Measurements from ENCODE around the gene RAB1A. TPM values are rescaled to one million over a fixed set of nuclear protein-coding genes. Genes with fewer than 3 reads are reported as not detected.

The RAB1A gene
- total RNA-seq, 2 experiments from 2014 or later = 60.8 to 61.3 TPM

- H3K9me3 Mint-ChIP-seq = no peaks in the 10 kb centered on the region
- CTCF ChIA-PET = interaction anchor here (1.0 to 2.9 kb wide), 8 partner anchors 10 to 150 kb away, joined by 3 to 19 read pairs (median 4); partner anchors contain the start of genes CEP68 and RAB1A
- H3K4me3 Mint-ChIP-seq = no peak overlapping the region
- intact Hi-C loops (cut with micrococcal nuclease) = no loop called here
- peak; percentile 21 for DNase-seq
- peaks cover 5% of the 10 kb centered on the region for H3K36me3 Mint-ChIP-seq (ENCODE audit: low read depth)
- H3K27ac Mint-ChIP-seq = peak overlapping the region; percentile 91
- peaks cover 39% of the 10 kb centered on the region for H3K4me1 Mint-ChIP-seq (ENCODE audit: low read depth)
- H3K27me3 Mint-ChIP-seq (ENCODE audit: low read depth) = no peaks in the 10 kb centered on the region
Measured at GRCh38 chr2:65067806-65068553, 61.9 kb downstream of the RAB1A start.

GRCh38 chr2:65064728-65065552 lies 65.0 kb downstream of the RAB1A start:
- Mint-ChIP-seq H3K4me3 (no peak overlapping the region), H3K27ac (peak overlapping the region; percentile 47), H3K4me1 (ENCODE audit: low read depth) (peaks cover 32% of the 10 kb centered on the region), H3K27me3 (ENCODE audit: low read depth) (no peaks in the 10 kb centered on the region), H3K36me3 (ENCODE audit: low read depth) (no peaks in the 10 kb centered on the region), H3K9me3 (no peaks in the 10 kb centered on the region)
- CTCF ChIA-PET = interaction anchor here (0.7 to 5.2 kb wide), 39 partner anchors 9 to 509 kb away, joined by 3 to 63 read pairs (median 7); partner anchors contain the start of genes ACTR2, CEP68 and RAB1A
- peak; percentile 70 for DNase-seq
- intact Hi-C loops (cut with micrococcal nuclease) = loop anchor here (1.0 kb wide), 8 partner anchors 65 to 508 kb away; partner anchors contain the start of gene RAB1A

GRCh38 chr2:65062843-65063825 lies 66.8 kb downstream of the RAB1A start:
- DNase-seq = no peak
- H3K36me3 Mint-ChIP-seq (ENCODE audit: low read depth) = no peaks in the 10 kb centered on the region
- intact Hi-C loops (cut with micrococcal nuclease) = no loop called here
- CTCF ChIA-PET = interaction anchor here (0.6 to 5.2 kb wide), 9 partner anchors 9 to 507 kb away, joined by 3 to 63 read pairs (median 9); no protein-coding TSS in a partner anchor
- no peak overlapping the region for H3K4me3 Mint-ChIP-seq
- peaks cover 40% of the 10 kb centered on the region for H3K4me1 Mint-ChIP-seq (ENCODE audit: low read depth)
- no peak overlapping the region for H3K27ac Mint-ChIP-seq
- H3K27me3 Mint-ChIP-seq (ENCODE audit: low read depth) = no peaks in the 10 kb centered on the region
- no peaks in the 10 kb centered on the region for H3K9me3 Mint-ChIP-seq

DNA sequence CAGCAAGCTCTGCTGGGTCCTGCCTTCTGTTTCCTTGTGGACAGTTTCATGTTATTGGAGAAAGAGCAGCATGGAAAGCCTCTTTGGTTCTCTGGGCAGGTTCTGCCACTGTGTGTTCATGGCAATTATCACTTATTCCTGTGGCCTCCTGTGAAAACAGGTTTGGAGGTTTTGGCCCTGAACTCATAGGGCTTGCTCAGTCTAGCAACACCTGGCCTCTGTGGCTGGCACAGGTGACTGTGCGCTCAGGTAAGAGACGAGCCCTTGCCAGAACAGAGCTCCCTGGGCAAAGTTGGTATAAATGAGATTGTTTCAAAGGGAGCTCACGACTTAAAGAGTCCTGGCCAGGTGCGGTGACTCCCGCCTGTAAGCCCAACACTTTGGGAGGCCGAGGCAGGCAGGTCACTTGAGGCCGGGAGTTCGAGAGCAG lies 68.0 kb downstream of the RAB1A start:
- Mint-ChIP-seq H3K9me3 (no peaks in the 10 kb centered on the region), H3K4me1 (ENCODE audit: low read depth) (peaks cover 41% of the 10 kb centered on the region), H3K36me3 (ENCODE audit: low read depth) (no peaks in the 10 kb centered on the region), H3K27me3 (ENCODE audit: low read depth) (no peaks in the 10 kb centered on the region), H3K27ac (no peak overlapping the region), H3K4me3 (no peak overlapping the region)
- intact Hi-C loops (cut with micrococcal nuclease) = no loop called here
- DNase-seq = no peak
- CTCF ChIA-PET = interaction anchor here (0.6 to 5.2 kb wide), 4 partner anchors 26 to 511 kb away, joined by 3 to 63 read pairs (median 24); no protein-coding TSS in a partner anchor

GRCh38 chr2:65061146-65061909 lies 68.6 kb downstream of the RAB1A start:
- no peaks in the 10 kb centered on the region for H3K36me3 Mint-ChIP-seq (ENCODE audit: low read depth)
- H3K4me3 Mint-ChIP-seq = no peak overlapping the region
- intact Hi-C loops (cut with micrococcal nuclease) = no loop called here
- H3K4me1 Mint-ChIP-seq (ENCODE audit: low read depth) = peaks cover 42% of the 10 kb centered on the region
- no peak overlapping the region for H3K27ac Mint-ChIP-seq
- no peak for DNase-seq
- H3K9me3 Mint-ChIP-seq = no peaks in the 10 kb centered on the region
- CTCF ChIA-PET = interaction anchor here (0.6 to 5.2 kb wide), 3 partner anchors 108 to 511 kb away, joined by 3 to 63 read pairs (median 44); no protein-coding TSS in a partner anchor
- no peaks in the 10 kb centered on the region for H3K27me3 Mint-ChIP-seq (ENCODE audit: low read depth)

- H3K27me3 Mint-ChIP-seq (ENCODE audit: low read depth) = no peaks in the 10 kb centered on the region
- CTCF ChIA-PET = interaction anchor here (0.6 to 2.6 kb wide), 5 partner anchors 12 to 195 kb away, joined by 3 to 21 read pairs (median 4); no protein-coding TSS in a partner anchor
- H3K4me3 Mint-ChIP-seq = no peak overlapping the region
- no peaks in the 10 kb centered on the region for H3K9me3 Mint-ChIP-seq
- no peak overlapping the region for H3K27ac Mint-ChIP-seq
- intact Hi-C loops (cut with micrococcal nuclease) = no loop called here
- DNase-seq = no peak
- H3K36me3 Mint-ChIP-seq (ENCODE audit: low read depth) = no peaks in the 10 kb centered on the region
- peaks cover 42% of the 10 kb centered on the region for H3K4me1 Mint-ChIP-seq (ENCODE audit: low read depth)
Measured at GRCh38 chr2:65059071-65059470, 70.8 kb downstream of the RAB1A start.

GRCh38 chr2:65057391-65058052 lies 72.4 kb downstream of the RAB1A start:
- Mint-ChIP-seq H3K4me3 (peak overlapping the region; percentile 93), H3K9me3 (no peaks in the 10 kb centered on the region), H3K27ac (peak overlapping the region; percentile 57), H3K4me1 (ENCODE audit: low read depth) (peaks cover 51% of the 10 kb centered on the region), H3K36me3 (ENCODE audit: low read depth) (no peaks in the 10 kb centered on the region), H3K27me3 (ENCODE audit: low read depth) (no peaks in the 10 kb centered on the region)
- peak; percentile 77 for DNase-seq
- CTCF ChIA-PET = interaction anchor here (0.7 to 2.6 kb wide), 9 partner anchors 8 to 497 kb away, joined by 3 to 21 read pairs (median 3); no protein-coding TSS in a partner anchor
- intact Hi-C loops (cut with micrococcal nuclease) = loop anchor here (1.0 to 2.0 kb wide), 10 partner anchors 73 to 1469 kb away; partner anchors contain the start of genes ACTR2, AFTPH, MDH1 and RAB1A

- Mint-ChIP-seq H3K4me3 (peak overlapping the region; percentile 93), H3K36me3 (ENCODE audit: low read depth) (no peaks in the 10 kb centered on the region), H3K27me3 (ENCODE audit: low read depth) (no peaks in the 10 kb centered on the region), H3K27ac (peak overlapping the region; percentile 57), H3K9me3 (no peaks in the 10 kb centered on the region), H3K4me1 (ENCODE audit: low read depth) (peaks cover 51% of the 10 kb centered on the region)
- CTCF ChIA-PET = interaction anchor here (0.7 to 2.3 kb wide), 7 partner anchors 8 to 497 kb away, joined by 3 to 11 read pairs (median 5); no protein-coding TSS in a partner anchor
- intact Hi-C loops (cut with micrococcal nuclease) = loop anchor here (1.0 to 2.0 kb wide), 10 partner anchors 73 to 1468 kb away; partner anchors contain the start of genes ACTR2, AFTPH, MDH1 and RAB1A
- DNase-seq = no peak
Measured at GRCh38 chr2:65057054-65057375, 72.9 kb downstream of the RAB1A start.

- Mint-ChIP-seq H3K4me1 (ENCODE audit: low read depth) (peaks cover 51% of the 10 kb centered on the region), H3K4me3 (peak within 1 kb of the TSS; percentile 93), H3K9me3 (no peaks in the 10 kb centered on the region), H3K36me3 (ENCODE audit: low read depth) (no peaks in the 10 kb centered on the region), H3K27ac (peak within 1 kb of the TSS; percentile 67), H3K27me3 (ENCODE audit: low read depth) (no peaks in the 10 kb centered on the region)
- CTCF ChIA-PET = interaction anchor here (0.7 to 2.3 kb wide), 8 partner anchors 9 to 498 kb away, joined by 3 to 11 read pairs (median 3); no protein-coding TSS in a partner anchor
- intact Hi-C loops (cut with micrococcal nuclease) = loop anchor here (1.0 to 2.0 kb wide), 12 partner anchors 67 to 1468 kb away; partner anchors contain the start of genes ACTR2, AFTPH, MDH1 and RAB1A
- DNase-seq = peak; percentile 98
Measured at GRCh38 chr2:65056215-65057053, 73.5 kb downstream of the RAB1A start, which contains the start of gene CEP68. Gene CEP68, plus strand, starts transcription at chr2:65056416. Its CDS starts 13,029 bp downstream, at chr2:65069445.

Measured in activated naive CD4-positive, alpha-beta T cell treated with anti-CD3 and anti-CD28 coated beads for 36 hours (primary cell).